ENCODE results near the gene FBLN2. TPM values are rescaled to one million over a fixed set of nuclear protein-coding genes. Genes with fewer than 3 reads are reported as not detected.

FBLN2 gene
- total and polyA plus RNA-seq, 4 donors: 4.3 to 43.4 (median 21.1) TPM

DNA sequence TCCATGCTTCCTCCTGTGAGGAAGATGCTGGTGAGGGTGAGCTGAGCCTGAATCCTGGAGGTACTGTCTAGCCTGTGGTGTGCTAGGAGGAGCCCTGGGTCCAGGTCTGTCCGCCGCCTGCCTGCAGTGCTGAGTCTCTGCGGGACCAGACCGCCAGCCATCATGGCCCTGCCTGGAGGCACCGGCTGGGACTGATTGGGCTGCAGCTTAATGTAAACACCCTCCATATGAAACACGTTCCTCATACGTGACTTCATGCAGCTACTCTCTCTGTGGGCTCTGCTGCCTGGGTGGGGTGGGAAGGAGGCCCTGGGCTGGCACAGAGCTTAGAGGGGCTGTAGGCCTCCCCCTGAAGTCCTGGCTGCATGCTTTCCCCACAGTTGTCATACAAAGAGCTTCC lies 67.4 kb downstream of the FBLN2 start:
- no peak overlapping the region for H3K27ac ChIP-seq (ENCODE audit: low read depth in 1 of 2, low read length in 1 of 2)

DNA sequence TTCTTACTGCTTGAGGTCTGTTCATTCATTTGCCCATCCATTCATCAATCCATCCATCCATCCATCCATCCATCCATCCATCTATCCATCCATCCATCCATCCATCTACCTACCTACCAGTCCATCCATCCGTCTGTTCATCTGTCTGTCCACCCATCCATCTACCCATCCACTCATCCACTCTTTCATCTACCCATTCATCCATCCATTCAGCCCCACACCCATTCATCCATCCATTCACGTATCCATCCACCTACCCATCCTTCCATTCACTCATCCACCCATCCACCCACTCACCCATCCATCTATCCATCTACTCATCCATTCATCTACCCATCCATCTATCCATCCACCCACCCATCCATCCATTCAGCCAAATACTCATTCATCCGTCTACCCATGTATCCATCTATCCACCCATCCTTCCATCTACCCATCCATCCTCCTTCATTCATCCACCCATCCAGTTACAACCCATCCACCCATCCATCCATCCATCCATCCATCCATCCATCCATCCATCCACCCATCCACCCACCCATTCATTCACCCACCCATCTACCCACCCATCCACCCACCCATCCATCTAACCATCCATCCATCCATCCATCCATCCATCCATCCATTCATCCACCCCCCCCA lies 68.3 kb downstream of the FBLN2 start:
- TF ChIP-seq CTCF (IDR thresholded peaks at IDR 0.05; ENCODE audit: control extremely low read depth, extremely low read depth): no peak
- DNase-seq (no peak), ATAC-seq (ENCODE audit: insufficient read depth, low FRiP score) (no peak)
- Histone ChIP-seq H3K9me3 (ENCODE audit: control insufficient read depth in 4 of 4, insufficient read depth in 3 of 4, low read length in 3 of 4) (peaks cover 0 to 11% (median 0%) of the 10 kb centered on the region in 4 donors), H3K27ac (ENCODE audit: low read depth in 1 of 2, low read length in 1 of 2) (no peak overlapping the region), H3K9ac (ENCODE audit: insufficient read depth in 1 of 2, low read length in 2 of 2) (no peak overlapping the region), H3K4me3 (no peak overlapping the region), H3K4me1 (ENCODE audit: control insufficient read depth in 5 of 5, insufficient read depth in 5 of 5, low read length in 5 of 5) (no peaks in the 10 kb centered on the region), H3K36me3 (ENCODE audit: control insufficient read depth in 4 of 4, insufficient read depth in 4 of 4, low read length in 4 of 4) (peaks cover 0 to 11% (median 4%) of the 10 kb centered on the region in 4 donors), H3K27me3 (ENCODE audit: control insufficient read depth in 3 of 3, insufficient read depth in 3 of 3, low read length in 2 of 3) (no peaks in the 10 kb centered on the region)
- WGBS, 2 donors: 92 to 93% methylated on average over 3 of the region's 3 CpGs

More for the DNA sequence above, 67.4 kb downstream of the FBLN2 start:
- 83 to 86% methylated on average over 7 of the region's 7 CpGs for WGBS, 2 donors
- Histone ChIP-seq H3K9me3 (ENCODE audit: control insufficient read depth in 4 of 4, insufficient read depth in 3 of 4, low read length in 3 of 4) (peaks cover 0 to 11% (median 0%) of the 10 kb centered on the region in 4 donors), H3K36me3 (ENCODE audit: control insufficient read depth in 4 of 4, insufficient read depth in 4 of 4, low read length in 4 of 4) (peaks cover 0 to 9% (median 4%) of the 10 kb centered on the region in 4 donors), H3K27me3 (ENCODE audit: control insufficient read depth in 3 of 3, insufficient read depth in 3 of 3, low read length in 2 of 3) (no peaks in the 10 kb centered on the region), H3K4me1 (ENCODE audit: control insufficient read depth in 5 of 5, insufficient read depth in 5 of 5, low read length in 5 of 5) (no peaks in the 10 kb centered on the region), H3K4me3 (no peak overlapping the region), H3K9ac (ENCODE audit: insufficient read depth in 1 of 2, low read length in 2 of 2) (no peak overlapping the region)
- peak in 1 of 3 donors; percentile 30 for DNase-seq
- no peak for TF ChIP-seq CTCF (IDR thresholded peaks at IDR 0.05; ENCODE audit: control extremely low read depth, extremely low read depth)
- ATAC-seq (ENCODE audit: insufficient read depth, low FRiP score): no peak

DNA sequence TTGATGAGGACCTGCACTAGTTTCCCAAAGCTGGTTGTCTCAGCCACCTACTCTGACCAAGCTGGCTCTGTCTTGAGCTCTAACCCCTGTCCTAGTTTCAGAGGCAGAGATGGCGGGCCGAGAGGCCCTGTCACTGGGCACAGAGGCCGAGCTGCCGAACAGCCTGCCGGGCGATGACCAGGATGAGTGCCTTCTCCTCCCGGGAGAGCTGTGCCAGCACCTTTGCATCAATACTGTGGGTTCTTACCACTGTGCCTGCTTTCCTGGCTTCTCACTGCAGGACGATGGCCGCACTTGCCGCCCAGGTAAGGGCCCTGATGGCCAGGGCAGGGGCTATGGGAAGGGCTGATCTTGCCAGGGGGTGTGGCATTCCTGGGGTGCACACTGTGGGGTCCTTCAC lies 69.1 kb downstream of the FBLN2 start:
- no peak for TF ChIP-seq CTCF (IDR thresholded peaks at IDR 0.05; ENCODE audit: control extremely low read depth, extremely low read depth)
- ATAC-seq (ENCODE audit: insufficient read depth, low FRiP score): no peak
- H3K27ac ChIP-seq (ENCODE audit: low read depth in 1 of 2, low read length in 1 of 2): no peak overlapping the region
- H3K9me3 ChIP-seq (ENCODE audit: control insufficient read depth in 4 of 4, insufficient read depth in 3 of 4, low read length in 3 of 4): peaks cover 0 to 9% (median 0%) of the 10 kb centered on the region in 4 donors
- no peak overlapping the region for H3K9ac ChIP-seq (ENCODE audit: insufficient read depth in 1 of 2, low read length in 2 of 2)
- H3K27me3 ChIP-seq (ENCODE audit: control insufficient read depth in 3 of 3, insufficient read depth in 3 of 3, low read length in 2 of 3): no peaks in the 10 kb centered on the region
- no peak overlapping the region for H3K4me3 ChIP-seq
- peaks cover 0 to 4% (median 0%) of the 10 kb centered on the region in 5 donors for H3K4me1 ChIP-seq (ENCODE audit: control insufficient read depth in 5 of 5, insufficient read depth in 5 of 5, low read length in 5 of 5)
- WGBS, 2 donors: 95 to 99% methylated on average over 10 of the region's 10 CpGs
- peaks cover 0 to 11% (median 4%) of the 10 kb centered on the region in 4 donors for H3K36me3 ChIP-seq (ENCODE audit: control insufficient read depth in 4 of 4, insufficient read depth in 4 of 4, low read length in 4 of 4)
- no peak for DNase-seq

All from lung (tissue), 12 donors.